GM19324 (cell line): ENCODE results near the gene SLC49A4.

ENCODE experiments used
- ATAC-seq: cut with Tn5 transposase; IDR thresholded peaks from one replicate; pipeline ENCODE4 v1.9.1; 2021; ENCODE audit warnings: mild to moderate bottlenecking, moderate library complexity; ENCODE audit not compliant: unreplicated experiment, low FRiP score

The SLC49A4 gene

DNA sequence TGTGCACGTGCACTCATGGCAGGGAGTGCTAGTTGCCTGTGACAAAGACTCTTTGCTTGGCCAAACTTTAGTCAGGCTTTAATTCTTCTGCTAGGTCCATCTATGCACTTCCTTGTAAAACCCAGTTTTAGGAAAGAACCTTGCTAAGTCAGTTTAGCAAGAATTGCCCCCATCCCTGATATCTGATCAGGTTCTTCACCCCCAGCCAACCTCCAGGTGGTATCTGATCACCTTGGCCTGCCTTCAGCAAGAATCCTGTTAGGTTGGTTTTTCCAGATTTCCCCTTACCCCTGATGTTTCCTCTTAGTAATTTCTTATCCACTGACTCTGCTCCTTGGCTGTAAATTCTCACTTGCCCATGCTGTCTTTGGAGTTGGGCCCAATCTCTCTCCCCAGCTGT lies 9.6 kb upstream of the SLC49A4 start:
- no peak for ATAC-seq

DNA sequence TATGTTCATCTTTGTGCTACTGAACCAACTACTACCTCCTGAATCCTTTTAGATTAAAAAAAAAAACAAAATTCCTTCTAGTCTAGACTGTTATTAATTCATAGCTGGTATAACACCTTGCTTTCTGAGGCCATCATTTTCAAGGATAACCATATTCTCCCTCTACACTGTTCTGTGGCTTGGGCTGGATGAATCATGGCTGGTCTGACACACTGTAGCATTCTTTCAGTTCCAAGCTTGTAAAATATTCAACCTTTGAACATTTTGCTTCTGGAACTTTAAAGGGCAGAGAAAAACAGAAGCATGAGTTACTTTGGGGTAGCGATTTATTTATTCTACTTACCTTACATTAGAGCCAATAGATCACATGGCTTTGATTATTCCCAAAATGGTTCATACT lies 8.8 kb upstream of the SLC49A4 start:
- ATAC-seq = no peak

DNA sequence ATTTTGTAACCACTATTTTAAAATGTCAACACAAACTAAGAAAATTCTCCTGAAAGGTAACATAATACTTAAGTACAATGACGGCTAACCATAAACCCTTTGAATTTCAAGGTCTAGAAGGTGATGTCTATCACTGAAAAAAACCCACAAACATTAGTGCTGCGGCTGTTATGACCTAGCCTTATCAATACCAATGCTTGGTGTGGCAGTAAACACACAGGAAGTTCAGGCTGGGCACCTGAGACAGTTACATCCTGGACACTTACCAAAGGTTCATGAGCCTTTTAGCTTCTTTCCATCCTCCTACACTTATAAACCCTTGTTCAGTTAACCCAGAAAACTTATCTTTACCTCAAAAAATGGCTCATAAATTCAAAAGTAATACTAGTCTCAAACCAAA lies 7.0 kb upstream of the SLC49A4 start:
- no peak for ATAC-seq

DNA sequence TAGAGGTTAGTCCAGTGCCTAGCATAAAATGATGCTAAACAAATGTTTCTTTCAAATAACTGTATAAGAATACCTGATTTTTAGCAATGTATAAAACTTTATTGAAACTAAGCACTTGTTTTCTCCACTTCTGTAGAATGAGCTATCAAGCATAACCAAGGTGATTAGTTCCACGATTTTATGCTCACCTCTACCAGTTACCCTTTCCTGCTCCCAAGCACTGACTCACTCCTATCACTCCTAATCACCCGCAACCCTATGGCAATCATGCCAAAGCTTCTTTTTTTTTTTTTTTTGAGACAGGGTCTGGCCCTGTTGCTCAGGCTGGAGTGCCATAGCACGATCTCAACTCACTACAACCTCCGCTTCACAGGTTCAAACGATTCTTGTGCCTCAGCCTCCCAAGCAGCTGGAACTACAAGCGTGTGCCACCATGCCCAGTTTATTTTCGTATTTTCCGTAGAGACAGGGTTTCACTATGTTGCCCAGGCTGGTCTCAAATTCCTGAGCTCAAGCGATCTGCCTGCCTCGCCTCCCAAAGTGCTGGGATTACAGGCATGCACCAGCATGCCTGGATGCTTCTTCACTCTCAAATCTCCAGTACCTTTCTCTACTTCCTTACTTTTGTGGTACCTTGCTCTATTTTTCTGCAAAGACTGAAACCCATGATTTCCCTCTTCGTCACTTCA lies 5.1 kb upstream of the SLC49A4 start:
- no peak for ATAC-seq

DNA sequence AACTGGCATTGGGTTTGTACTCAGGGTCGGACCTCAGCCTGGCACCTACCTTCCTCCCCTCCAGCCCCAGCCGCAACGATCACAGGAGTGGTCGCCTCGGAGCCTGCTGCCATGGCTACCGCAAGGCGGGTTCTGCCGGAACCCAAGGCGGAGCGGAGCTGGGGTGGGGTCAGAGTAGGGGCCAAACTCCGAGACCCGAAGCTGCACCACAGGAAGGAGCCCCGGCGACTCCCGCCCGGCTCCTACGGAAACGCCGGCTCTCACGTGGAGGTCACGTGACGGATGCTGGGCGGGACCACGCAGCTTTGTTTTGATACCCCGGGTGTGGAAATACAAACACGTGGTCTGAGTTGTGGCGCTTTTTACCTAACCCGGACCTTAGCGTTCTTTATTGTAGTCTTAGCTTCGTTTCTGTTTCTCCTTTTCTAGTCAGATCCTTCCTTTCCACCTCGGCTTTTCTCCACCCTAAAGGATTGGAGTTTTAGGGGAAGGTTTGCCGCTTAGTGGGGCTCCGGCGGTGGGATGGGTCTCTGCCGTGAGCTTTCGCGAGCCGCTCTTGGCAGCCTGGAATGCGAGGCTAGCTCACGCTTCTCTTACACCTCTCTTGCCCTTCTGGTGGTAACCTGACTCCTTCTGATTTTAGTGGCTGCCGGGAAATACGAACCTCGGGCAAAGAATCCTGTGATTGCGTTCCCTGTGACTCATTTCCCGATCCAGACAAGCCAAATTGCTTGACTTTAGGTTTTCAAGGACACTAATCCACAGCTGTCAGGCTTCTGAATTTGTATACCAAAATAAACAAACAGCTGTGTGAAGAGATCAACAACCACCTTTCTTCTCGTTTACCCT lies 1.1 kb upstream of the SLC49A4 start, which contains the start of gene HSPBAP1:
TSS of gene HSPBAP1 (minus strand) at position 264 of the 849 bp plus-strand sequence. CDS start at position 113, 151 bp downstream.
- peak; percentile 74 for ATAC-seq

DNA sequence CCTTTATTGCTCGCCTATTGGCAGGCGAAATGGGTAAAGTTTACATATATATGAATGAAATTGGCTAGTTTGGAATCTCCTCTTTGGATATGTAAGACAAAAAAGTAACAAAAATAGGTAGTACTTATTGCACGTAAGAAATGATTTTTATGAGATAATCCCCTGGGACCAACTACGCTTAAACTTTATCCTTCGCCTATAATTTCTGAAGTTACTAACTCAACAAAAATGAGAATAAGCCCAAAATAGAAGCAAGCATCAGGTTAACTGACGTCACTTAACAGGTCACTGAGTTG lies 438 bp upstream of the SLC49A4 start:
- ATAC-seq = no peak

DNA sequence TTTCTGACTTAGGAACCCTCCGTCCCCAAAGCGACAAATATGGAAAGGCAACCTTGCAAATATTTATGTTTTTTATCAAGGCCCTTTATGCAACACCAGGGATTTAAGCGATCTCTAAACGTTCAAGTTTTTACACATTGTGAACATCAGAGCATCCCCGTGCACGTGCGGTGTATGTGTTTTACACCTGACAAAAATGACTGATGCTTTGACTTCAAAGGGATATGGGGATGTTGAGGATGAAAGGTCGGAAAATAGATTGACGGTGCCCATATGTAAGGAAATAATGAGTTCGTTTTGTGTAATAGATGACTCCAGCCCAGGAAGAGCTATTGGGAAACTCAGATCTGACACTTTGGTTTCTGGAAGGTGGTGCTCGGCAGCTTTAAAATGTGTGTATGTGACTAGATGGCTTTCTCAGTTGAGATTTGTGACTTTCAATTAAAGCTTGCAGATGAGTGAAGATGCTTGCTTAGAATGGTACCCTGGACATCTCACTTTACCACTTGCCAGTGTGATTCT lies 866 bp downstream of the SLC49A4 start:
- ATAC-seq = no peak

DNA sequence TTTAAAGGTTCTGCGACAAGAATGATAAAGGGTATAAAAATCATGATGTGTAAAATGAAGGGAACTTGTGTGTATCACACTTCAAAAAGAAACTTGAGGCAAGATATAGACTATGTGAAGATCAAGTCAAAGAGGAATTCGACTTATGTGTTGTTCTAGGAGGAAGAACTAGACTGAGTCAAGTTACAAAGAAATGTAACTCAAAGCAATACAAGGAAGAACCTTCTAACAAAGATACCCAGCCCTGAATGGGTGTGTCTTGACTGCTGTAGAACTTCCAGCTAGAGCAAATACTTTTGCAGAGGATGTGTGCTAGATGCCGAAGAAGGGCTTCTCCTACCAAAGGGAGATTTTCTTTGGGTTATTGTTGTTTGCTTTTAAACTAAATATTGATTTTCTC lies 2.4 kb downstream of the SLC49A4 start:
- ATAC-seq = no peak

DNA sequence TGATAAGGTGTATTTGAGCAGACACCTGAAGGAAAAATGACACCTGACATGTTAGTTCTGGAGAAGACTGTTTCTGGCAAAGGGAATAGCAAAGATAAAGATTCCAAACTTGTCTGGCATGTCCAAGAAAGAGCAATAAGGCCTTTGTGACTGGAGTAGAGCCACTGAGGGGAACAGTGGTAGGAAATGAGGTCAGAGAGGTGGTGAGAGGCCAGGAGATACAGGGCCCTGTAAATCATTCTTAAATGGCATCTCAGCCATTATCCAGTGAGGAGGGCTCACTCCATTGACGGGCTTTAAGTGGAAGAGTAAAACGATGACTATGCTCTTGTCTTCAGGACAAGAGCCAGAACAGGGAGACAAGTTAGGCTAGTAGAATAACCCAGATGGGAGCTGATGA lies 4.5 kb downstream of the SLC49A4 start:
- no peak for ATAC-seq

DNA sequence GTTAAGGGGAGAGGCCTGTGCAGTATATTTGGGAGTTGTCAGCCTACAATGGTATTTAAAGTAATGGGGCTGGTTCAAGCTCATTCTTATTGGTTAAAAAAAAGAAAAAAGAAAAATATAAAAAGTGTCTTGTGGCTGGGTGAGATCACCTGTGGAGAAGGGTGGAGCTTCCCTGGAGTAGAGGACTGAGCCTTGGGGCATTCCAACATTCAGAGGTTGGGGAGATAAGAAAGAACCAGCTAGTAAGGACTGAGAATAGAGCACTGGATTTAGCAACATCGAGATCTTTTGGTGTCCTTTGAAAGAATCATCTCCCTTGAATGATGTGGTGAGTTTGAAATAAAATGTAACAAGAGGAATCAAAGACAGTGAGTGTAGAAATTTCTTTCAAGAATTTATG lies 5.2 kb downstream of the SLC49A4 start:
- no peak for ATAC-seq

DNA sequence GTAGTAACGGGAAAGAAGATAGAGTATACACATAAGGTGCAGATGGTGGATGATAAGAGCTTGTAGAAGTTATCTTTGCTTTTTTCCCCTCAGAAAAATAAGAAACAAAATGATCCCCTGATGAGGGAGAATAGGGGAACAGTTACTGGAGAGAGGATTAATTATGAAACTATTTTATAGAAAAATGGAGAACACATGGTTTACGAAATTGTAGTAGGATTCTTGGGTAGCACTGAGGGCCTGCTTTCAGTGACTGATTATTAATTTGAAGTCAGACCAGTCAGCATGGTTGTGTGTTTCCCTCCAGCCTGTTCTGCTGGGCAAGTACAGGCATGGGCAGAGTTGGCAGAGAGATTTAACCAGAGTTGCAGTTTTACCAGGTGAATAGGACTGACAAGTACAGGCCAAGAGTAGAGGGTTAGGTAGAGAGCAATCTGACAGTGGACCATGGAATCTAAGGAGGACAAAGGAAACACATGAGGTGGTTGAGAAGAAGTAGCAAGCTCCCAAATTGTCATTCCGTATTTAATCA lies 5.9 kb downstream of the SLC49A4 start:
- ATAC-seq = no peak

DNA sequence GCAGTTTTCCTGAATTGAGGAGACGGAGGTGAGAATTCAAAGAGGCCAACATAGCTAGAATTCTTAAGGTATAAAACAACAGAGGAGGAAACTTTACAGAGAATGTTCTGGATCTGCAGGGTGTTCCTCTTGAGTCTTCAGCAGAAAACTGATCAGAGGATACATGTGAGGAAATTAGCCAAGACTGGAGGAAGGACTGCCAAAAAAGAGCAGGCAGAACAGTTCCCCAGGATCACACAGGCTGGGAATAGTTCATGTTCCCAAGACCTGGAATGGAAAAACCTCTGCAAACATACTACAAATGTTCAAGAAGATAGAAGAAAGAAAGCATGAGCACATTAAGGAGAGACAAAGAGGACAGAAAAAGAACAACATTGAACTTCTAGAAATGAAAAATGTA lies 7.5 kb downstream of the SLC49A4 start:
- ATAC-seq = no peak

DNA sequence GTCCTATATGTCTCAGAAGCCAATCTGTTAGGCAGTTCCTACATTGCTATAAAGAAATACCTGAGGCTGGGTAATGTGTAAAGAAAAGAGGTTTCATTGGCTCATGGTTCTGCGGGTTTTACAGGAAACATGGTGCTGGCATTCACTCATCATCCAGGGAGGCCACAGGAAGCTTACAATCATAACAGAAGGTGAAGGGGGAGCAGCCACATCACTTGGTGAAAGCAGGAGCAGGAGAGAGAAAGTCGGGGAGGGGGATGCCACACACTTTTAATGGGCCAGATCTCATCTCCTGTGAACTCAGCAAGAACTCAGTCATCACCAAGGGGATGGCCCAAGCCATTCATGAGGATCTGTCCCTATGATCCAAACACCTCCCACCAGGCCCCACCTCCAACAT lies 9.1 kb downstream of the SLC49A4 start:
- no peak for ATAC-seq

DNA sequence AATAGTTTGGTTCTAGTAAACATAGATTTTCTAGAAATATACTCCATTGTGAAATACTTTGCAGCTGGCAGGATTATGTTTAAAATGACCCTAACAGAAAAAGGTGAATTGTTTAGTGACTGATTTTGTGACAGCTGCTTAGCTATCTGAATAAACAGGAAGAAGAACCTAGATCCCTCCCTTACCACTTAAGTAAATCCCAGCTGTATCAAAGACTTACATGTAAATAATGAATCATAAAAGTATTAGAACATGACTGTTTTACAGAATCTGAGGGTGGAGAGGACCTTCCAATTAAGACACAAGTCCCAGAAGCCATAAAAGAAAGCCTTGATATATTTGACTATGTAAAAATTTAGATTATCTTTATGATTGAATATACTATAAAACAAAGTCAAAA lies 15.9 kb downstream of the SLC49A4 start:
- no peak for ATAC-seq

DNA sequence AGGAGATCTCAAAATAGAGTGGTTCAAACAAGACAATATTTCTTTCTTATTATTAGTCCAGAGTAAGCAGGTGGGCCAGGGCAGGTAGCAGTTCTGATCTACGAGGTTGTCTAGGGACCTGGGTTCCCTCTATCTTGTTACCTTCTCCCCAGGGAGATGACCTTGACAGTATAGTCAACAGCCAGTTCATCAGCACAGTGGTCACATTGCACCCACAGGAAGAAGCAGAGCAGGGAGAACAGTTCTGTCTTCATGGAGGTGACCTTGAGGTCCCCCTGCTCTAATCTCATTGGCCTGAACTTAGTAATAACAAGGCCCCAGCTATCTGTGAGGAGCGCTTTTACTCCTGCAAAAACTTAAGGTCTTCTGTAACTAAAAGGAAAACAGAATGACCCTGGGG lies 21.7 kb downstream of the SLC49A4 start:
- no peak for ATAC-seq

DNA sequence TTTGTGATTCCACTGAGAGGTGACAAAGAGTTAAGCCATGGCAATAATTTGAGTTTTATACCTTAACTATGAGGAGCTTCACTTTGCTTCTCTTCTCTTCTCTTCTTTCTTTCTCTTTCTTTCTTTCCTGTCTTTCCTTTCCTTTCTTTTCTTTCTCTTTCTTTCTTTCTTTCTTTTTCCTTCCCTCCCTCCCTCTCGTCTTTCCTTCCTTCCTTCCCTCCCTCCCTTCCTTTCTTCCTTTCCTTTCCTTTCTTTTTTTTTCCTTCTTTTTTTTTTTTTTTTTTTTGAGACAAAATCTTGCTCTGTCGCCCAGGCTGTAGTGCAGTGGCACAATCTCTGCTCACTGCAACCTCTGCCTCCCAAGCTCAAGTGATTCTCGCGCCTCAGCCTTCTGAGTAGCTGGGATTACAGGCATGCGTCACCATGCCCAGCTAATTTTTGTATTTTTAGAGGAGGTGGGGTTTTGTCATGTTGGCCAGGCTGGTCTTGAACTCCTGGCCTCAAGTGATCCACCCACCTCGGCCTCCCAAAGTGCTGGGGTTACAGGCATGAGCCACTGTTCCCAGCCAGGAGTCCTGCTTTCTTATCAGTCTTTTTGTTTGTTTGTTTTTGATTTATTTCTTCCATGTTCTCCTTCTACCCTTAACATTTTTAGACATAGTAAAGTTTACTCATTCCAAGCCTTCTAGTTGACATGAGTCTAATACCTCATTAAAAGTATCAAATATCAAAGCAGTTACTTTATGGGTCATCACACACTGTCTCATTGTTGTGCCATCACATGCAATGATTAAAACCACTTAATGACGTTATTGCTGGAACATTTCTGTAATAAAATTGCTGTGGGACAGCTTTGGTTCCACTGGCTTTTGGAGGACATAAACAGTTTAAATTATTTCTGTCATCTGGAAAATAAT lies 29.9 kb downstream of the SLC49A4 start:
- ATAC-seq = no peak

DNA sequence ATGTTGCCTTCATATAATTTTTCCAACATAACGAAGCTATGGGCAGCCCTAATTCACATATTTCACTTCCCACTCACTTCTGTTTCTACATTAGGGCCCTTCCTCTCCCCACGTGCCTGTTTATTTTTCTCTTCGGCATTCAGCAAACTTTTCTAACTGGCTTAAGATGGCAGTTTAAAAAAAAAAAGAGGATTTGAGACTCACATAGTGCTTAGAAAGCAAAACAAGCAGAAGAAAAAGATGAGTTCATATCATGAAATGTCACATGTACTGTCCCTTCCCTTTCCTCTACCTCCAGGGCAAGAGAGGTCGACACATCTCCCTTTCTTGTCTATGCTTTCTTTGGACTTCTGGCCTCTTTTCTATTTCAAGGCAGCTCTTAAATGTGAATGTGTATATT lies 30.6 kb downstream of the SLC49A4 start:
- no peak for ATAC-seq

DNA sequence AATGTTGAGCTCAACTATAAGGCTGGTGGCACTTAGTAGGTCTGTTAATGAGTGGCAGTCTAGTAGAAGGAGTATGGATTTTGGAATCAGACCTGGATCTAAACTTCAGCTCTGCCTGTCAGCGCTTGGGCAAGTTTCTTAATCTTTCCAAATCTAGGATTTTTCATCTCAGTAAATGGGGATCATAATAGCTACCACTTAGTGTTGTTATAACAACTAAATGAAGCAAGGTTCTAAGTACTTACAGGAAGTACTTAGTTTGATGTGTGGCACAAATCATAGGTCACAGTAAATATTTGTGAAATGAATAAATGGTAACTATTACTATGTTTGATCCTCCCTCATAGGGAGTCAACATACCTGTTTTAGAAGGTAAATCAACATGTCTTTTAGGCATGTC lies 31.4 kb downstream of the SLC49A4 start:
- ATAC-seq = no peak

DNA sequence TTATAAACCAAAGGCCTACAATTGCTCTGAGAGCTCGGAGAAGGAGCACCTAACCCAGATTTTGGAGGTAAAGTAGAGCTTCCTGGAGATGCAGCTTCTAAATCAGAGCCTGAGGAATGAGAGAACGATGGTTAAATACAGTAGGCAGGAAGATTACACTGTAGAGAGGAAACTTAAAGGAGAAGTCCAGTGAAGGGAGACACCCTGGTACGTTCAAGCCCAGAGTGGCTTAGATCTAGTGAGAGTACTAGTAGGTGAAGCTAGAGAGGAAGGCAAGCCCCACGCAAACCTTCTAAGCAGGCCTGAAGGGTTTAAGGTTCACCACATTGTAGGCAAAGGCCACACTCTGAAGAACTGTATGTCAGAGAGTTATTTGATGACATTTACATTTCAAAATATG lies 33.4 kb downstream of the SLC49A4 start:
- ATAC-seq = no peak

DNA sequence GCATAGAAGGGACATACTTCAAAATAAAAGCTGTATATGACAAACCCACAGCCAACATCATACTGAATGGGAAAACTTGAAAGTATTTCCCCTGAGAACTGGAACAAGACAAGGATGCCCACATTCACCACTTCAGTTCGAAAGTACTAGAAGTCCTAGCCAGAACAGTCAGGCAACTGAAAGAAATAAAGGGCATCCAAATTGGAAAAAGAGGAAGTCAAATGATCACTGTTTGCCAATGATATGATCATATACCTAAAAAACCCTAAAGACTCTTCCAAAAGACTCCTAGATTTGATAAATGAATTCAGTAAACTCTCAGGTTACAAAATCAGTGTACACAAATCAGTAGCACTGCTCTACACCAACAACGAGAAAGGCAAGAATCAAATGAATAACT lies 40.7 kb downstream of the SLC49A4 start:
- no peak for ATAC-seq

DNA sequence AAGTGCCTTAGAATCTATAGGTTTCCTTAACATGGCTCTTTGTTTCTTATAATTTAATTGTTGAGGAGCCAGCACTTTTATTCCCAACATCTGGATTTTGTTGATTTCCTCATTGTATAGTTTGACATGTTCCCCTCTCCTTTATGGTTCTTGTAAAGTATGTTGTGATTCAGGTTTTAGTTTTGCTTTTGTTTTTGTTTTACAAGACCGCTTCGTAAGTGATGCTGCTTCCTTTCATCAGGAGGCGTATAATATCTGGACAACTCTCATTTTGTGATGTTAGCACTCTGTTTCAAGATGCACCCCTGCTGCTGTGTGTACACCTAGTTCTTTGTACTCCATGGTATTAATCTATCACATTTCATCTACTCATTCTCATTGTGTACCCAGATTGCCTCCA lies 48.7 kb downstream of the SLC49A4 start:
- no peak for ATAC-seq
